Measurements from ENCODE around the gene PDLIM5.

The PDLIM5 gene

DNA sequence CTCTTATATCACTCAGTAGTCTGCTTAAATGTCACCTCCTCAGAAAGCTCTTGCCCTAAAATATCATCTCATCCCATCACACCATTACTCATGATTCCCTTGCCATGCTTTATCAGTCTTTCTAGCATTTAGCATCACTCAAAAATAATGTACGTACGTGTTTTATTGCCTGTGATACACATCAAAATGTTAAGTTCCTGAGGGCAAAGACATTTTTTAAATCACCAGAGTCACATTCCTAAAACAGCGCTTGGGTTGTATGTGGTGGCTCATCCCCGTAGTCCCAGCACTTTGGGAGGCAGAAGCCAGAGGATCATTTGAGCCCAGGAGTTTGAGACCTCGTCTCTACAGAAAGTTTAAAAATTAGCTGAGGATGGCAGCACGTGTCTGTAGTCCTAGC lies 21.3 kb upstream of the PDLIM5 start:
- DNase-seq, result no peak

DNA sequence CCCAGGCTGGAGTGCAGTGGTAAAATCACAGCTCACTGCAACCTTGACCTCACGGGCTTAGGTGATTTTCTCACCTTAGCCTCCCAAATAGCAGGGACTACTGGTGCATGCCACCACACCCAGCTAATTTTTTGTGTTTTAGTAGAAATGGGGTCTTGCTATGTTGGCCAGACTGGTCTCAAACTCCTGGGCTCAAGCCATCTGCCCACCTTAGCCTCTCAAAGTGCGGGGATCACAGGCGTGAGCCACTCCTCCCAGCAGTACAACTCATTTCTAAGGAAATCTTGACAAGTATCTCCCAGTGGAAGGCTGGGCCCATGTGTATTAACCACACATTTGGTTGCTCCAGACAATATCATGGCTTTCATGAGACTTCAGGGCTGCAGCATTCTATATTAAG lies 20.4 kb upstream of the PDLIM5 start:
- DNase-seq, result no peak

DNA sequence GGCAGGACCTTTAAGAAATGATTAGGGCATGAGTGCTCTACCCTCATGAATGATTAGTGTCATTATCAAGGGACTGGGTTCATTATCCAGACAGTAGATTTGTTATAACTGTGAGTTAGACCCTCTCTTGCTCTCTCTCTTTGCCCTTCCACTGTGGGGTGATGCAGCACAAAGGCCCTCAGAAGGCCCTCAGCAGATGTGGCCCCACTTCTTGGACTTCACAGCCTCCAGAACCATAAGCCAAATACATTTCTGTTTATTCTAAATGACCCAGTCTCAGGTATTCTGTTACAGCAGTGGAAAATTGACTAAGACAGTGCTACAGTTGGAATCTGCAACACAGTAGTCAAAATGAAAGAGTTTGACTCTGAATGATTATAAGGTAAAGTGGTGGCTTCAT lies 17.2 kb upstream of the PDLIM5 start:
- no peak for DNase-seq

DNA sequence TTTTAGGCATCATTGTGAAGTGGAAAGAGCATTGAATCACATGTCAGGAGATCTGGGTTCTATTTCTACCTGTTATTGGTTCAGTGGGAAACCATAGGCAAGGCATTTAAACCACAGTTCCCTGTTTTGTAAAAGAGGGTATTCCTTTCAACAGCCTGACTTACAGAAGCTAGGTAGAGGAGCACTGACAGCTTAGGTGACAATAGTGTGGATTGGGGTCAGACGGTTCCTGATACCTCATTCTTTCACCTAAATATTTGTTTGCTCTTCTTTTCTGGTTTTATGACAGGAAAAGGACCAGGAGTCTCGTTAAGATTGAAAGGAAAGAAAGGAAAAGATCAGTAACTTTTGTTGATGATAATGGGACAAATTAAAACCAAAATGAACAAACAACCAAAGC lies 15.9 kb upstream of the PDLIM5 start:
- no peak for DNase-seq

DNA sequence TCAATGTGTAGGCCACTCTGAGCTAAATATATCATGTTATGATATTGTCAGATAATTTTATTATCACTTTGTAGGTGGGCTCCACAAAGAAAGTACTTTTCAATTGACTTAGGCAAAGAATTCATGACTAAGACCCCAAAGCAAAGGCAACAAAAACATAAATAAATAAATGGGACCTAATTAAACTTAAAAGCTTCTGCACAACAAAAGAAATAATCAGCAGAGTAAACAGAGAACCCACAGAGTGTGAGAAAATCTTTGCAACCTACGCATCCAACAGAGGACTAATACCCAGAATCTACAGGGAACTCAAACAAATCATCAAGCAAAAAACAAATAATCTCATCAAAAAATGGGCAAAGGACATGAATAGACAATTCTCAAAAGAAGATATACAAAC lies 15.2 kb upstream of the PDLIM5 start:
- no peak for DNase-seq

DNA sequence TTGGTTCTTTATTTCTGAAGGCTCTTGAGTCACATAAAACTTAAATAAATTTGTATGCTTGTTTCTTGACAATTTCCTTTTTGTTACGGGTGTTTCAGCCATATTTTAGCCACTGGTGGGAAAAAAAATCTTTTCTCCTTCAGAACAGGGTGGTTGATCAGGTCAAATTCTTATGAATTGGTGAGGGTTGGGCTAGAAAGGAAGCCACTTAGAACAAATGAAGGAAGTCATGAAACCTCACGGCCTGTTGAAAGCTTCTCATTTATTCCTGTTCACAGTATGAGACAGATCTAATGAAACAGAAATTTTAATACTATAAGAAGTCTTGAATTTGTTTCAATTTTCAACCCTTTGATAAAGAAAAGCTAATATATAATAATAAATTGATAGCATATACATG lies 12.1 kb upstream of the PDLIM5 start:
- no peak for DNase-seq

DNA sequence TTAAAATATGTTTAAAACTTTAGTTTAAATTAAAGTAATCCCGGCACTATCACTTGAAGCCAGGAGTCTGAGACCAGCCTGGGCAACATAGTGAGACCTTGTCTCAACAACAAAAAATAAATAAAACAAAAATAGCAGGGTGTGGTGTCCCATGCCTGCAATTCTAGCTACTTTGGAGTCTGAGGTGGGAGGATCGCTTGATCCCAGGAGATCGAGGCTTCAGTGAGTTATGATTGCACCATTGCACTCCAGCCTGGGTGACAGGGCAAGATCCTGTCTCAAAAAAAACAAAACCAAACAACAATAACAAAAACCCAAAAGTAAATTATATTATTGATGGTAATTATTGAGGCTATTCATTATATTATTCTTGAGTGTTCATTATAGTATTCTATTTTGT lies 9.9 kb upstream of the PDLIM5 start:
- DNase-seq, result no peak

DNA sequence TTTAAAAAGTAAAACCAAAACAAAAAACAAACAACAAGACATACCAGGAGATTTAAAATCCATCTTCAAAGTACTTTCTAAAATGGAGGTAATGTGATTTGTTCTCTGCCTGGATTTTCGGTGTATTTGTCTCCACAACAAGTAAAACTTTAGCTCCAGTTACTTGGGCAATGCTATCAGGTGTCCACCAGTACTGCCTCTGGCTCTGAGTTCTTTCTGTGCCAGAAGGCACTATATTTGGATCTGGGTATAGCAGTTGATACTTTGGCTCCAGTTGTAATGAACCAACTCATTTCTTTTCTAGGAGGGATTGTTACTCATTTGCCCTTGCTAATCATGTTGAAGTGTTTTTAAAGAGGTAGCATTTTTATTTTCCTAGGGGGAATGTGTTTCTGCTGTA lies 9.5 kb upstream of the PDLIM5 start:
- no peak for DNase-seq

DNA sequence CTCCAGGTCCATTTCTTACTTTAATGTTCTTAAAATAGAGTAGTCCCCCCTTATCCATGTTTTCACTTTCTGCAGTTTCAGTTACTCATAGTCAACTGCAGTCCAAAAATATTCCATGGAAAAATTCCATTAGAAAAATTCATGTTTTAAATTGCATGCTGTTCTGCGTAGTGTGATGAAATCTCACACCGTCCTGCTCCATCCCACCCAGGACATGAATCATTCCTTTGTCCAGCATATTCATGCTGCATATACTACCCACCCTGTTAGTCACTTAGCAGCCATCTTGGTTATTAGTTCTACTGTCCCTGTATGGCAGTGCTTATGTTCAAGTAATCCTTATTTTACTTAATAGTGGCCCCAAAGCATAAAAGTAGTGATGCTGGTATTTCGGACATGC lies 5.4 kb upstream of the PDLIM5 start:
- DNase-seq, result no peak

DNA sequence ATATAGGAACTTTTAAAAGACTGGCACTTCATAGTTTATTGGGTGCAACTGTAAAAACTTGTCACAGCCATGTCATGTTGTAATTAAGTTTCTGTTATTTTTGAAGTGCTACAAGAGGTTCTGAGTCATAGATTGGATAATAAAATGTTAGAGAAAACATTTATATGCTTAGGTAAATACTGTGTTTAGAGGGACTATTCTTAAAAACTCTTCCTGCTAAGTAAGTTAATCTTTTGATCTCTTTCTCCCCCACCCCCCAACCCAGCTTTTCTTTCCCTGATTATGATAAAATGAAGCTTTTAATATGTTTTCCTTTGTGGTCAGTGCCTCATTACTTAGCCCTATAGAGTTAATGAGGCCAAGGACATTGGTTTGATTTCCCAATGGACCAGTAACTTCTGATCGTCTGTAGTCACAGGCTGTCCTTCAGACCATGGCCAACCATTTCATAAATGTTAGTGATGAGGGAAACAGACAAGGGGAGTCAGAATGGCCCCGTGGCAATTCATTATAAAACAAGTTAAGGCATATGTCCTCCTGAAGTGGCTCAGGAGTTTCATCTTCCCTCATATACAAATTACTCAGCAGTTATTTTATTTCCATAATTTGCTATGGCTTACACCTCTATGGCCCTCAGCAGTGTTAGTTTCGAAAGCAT lies 3.9 kb upstream of the PDLIM5 start:
- DNase-seq, result no peak

DNA sequence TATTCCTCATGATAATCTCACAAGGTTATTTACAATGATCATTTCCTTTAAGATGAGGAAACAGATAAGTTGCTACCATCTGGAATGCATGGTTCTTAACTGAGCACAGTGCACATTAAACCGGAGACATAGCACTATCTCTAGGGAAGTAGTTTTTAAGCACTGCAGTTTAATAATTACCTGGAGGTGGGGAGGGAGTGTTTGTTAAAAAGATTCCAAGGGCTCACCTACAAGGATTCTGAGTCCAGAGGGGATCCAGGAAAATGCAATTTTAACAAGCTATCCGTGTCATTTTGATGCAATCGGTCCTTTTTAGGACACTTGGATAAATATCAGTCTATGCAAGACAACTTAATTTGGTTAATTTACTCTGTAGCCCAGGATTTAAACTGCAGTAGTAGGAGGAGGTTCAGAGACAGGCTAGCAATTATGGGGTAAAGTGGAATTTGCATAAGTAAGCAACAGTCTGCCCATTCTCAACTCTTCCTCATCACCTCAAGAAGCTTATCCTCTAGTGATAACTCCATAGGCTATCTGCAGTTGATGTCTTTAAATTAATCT lies 2.8 kb upstream of the PDLIM5 start:
- no peak for DNase-seq

DNA sequence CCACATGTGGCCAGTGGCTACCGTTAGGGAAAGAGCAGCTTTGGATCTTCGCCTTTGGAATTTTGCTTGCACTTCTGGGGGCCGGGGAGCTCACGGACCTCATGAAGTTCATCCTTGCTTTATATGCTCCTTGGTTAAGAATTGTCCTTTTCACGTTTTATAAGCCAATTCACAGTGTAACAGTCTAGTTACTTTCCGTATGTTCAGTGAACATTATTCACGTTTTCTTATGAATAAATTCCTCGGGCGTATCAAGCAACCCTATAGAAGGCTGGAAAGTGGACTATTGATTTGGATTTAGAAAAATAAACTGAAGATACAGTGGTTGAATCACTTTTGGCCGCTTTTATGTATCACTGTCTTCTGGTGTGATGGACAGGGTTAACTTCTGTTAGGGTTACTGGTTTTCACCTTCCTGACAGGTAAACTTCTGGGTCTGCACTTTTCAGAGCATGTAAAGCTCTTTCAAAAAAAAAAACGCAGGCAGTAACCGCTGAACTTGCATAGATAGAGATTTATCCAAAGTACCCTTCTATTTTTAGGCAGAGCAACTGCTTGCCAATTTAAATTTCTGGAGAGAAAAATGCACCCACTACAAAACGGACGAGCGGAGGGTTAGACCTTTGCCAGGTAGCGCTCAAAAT lies 569 bp upstream of the PDLIM5 start:
- no peak for DNase-seq

DNA sequence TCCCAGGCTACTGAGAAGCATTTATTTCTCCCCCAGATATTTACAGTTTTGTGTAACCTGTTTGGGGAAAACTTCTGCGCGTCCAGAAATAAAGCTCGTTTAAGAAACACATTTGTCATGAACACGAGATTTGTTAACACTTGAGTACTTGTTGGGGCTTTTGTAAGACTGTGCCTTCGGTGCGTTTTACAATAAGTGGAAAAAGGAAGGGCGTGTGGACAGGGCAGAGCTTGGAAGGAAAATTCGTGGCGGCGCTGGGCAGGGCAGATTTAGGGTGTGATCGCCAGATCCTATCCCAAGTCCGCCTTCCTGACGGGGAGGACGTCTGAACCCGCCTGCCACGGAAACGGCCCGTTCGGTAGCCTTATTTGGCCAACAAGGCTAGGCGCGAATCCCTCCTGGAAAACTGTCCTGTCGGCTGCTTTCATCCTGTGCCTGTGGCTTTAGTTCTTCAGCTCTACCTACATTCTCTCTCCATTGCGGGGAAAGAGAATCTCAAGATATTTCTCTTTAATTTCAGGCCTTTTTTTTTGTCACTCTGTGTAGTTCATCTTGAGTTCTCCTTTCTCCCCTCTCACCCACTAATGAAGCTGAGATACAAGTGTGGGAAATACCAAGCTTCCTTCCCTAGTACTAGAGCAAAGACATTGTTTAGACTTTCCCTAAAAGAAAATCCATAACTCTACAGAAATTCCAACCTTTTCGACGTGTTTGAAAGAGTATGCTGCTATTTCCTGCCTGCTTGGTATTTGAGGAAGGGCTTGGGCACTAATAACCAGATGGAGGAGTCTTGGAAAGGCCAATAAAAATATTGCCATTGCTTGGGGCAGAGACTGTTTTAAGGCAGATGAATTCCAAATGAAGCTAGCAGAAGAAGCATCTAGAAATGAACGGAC lies 982 bp downstream of the PDLIM5 start:
- no peak for DNase-seq

DNA sequence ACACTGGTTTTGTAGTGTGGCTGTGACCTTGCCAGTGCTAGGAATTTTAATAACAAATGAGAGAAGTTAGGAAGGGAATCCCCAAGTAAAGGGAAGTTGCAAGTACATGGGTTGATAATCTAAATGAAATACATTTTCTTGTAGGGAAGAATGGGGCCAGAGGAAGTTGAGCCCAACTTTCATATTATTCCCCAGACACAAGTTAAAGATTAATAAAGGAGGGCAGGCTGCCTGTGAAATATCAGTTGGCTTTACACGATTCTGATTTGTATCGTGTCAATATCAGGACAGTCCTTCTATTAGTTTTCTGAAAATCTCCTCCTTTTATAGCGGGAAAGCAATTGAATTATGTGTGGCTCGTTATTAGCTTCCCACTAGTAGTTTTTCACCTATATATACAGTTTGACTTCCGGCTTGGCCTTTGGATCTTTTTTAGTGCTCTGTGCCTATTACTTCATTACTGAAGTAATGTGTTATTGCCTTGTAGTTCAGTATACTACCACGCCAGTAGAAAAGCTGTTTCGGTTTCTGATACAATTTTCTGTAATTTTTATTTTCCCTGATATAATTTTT lies 1.7 kb downstream of the PDLIM5 start:
- DNase-seq, result no peak

DNA sequence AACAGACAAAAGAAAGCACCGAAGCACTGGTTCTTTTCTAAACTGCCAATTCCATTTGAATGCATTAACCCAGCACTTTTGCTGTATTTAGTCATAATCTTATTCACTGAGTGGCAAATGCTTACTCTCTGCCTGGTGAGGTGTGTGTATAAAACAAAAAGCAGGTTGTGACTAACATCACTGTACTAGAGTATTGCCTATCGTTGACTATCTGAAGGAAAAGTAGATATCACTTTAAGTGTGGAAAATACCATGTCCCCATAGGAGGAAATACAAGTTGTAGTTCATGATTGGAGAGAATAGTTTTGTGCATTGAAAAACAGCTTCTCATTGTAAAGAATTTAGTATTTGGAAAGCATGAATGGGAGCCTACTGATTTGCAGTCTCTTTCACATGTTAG lies 2.7 kb downstream of the PDLIM5 start:
- no peak for DNase-seq

DNA sequence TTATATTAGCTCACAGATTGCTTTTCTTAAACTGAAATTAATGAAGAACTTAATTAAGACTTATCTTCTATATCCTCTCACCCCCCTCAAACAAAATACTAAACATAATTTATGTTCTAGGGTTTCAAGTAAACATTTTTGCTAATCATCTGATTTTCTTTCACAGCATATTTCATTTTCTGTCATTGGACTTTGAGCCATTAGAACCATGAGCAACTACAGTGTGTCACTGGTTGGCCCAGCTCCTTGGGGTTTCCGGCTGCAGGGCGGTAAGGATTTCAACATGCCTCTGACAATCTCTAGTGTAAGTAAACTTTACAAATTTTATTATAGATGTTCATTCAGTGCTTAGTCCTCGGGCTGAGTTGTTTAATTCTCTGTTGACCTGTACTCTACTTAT lies 3.3 kb downstream of the PDLIM5 start:
- no peak for DNase-seq

DNA sequence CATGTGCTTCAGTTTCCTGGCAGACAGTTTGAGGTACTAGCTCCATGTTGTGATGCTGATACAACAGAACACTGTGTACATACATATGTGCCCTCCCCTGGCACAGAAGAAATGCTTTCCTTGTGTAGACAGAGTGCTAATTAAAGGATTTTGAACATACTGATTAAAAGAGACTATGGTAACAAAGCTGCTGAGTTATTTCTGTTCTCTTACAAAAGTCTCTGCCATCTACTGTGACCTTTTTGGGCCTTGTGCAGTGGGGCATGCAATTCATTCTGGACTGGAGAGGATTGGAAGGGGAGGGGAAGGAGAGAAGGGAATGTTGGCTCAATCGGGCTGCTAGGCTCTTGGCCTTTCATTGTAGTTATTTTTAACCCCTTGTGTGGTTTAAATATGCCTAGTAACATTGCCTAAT lies 6.0 kb downstream of the PDLIM5 start:
- no peak for DNase-seq

DNA sequence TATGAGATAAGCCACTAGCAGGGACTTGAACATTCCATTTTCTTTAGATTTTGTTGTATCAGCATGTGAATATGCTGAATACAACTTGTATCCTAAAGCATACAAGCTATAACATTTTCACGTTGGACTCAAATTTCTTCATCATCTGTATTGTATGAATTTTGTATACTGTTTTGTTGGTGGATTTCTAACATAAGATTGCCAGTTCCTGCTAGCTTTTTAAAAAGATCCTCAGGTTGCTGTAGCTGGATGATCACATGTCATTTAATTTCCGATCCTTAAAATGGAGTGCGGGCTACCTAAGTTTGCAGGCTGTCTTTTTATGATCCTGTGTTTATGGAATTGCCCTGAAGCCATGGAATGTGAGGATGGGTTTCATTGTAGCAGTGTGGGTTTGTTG lies 6.9 kb downstream of the PDLIM5 start:
- no peak for DNase-seq

DNA sequence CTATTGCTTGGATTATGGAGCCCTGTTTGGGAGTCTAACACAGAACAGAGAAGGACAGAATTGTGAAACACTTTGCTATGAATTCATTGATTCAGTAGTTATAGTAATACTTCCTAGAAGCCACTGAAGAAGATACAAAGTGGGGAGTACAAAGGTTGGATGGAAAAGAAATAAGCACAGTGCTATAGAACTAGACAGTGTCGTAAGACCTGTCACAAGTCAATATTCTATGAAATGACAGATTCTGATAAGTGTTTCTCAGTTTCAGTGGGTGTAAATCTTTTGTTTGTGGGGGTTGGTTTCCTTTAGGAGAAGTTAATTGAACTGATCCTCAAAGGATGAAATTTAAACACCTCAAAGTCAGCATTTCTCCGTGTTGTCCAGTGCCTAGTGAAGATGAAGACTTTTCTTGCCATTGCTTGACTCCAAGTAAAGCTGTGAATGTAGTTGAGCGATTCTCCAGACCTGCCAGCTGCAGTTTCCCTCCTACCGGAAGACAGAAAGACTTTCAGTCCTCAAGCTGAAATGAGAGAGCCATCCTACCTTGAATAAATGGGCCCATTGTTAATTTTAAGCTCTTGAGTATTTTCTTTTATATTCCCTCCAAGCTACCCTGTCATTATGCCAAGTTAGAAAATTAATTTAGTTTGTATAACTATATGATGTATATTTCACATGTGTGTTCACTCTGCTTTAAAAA lies 7.9 kb downstream of the PDLIM5 start:
- DNase-seq, result no peak

DNA sequence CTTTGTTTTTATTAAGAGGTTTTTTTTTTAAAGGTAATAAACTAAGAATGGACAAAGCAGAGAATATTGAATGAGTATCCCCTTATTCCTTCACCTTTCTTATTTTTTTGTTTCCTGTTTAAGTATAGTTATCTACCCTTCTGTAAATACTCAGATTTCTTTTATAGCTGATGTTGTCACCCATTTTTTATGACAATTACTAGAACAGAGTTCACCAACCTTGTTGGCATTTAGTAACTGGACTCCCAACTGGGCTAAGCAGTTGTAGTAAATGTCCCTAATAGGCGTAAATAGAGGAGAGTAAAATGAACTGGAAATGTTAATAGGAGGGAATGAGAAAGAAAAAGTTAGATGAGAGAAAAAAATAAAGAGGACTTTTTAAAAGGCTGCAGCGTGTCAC lies 9.8 kb downstream of the PDLIM5 start:
- no peak for DNase-seq

DNA sequence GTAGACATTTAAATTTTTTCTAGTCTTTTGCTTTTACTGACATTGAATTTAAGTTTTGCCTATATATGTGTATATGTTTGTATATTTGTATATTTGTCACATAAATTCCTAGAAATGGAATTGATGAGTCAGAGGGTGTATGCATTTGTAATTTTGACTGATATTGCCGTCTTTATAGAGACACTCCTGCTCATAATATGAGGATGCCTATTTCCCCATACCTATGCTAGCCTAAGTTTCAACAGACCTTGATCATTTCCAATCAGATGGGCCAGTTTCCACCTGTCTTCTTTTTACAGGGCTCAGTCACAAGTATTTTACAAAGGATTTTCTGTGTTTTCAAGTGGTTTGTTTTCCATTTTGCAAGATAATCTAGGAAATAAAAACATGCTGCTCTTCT lies 10.8 kb downstream of the PDLIM5 start:
- DNase-seq, result no peak

DNA sequence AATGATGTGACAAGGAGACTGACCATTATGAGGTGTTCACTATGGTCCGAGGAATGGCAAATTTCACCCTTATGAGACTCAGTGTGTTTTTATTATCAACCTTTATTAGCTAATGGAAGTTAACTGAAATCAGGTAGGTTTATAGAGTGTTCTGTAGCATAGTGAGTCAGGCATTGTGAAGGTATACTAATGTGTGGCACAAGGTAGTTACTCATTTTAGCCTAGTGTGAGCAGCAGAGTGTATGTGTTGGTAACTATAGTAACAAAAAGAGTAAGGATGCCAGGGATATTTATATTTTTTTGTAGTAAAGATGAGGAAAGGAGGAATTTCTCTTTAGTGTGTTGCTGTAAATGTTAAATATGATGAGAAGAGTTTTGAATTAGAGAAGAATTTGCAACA lies 12.0 kb downstream of the PDLIM5 start:
- DNase-seq, result no peak

DNA sequence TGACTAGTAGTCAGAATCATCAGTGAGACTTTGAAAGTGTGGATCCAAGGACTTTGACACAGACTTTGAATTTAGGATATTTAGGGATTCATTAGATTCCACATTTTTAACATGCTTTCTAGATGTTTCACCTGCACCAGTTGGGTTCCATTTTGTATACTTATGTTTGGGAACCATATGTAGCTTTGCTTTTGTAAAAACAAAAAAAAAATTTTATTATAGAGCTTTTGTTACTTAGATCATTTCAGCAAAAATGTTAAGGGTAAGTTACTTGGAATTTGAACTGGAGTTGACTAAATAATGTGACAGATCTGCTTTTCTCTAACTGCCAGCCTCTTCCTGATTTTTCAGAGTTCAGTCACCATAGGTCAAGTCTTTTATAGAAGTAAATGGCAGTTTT lies 14.6 kb downstream of the PDLIM5 start:
- no peak for DNase-seq
